Pancreas (tissue), 10 donors: ENCODE results near the gene LIMK2. TPM values are rescaled to one million over a fixed set of nuclear protein-coding genes. Genes with fewer than 3 reads are reported as not detected.

Experiments used
- ATAC-seq, 4 donors: fragments of 200-7000 bp; cut with Tn5 transposase; one replicate each; pipeline versions ENCODE4 v1.8.0 to v1.9.1; 2020; ENCODE audit warnings: mild to moderate bottlenecking in 4 of 4, moderate library complexity in 4 of 4
- DNase-seq, 6 donors: peaks; one replicate each; pipeline ENCODE4 v3.0.0-alpha.2; 2020
- FAIRE-seq: peaks from 2 replicates; lab custom pipeline; 2012; peaks lifted over from hg19 to GRCh38; lab: Jason Lieb, UNC
- H3K27ac ChIP-seq, 4 donors: fragments of 200-600 bp; sonication (generic); 1 replicate in 3 of 4; 2 replicates in 1 of 4; pipeline versions ENCODE4 v1.5.0 to v1.8.0; 2020
- H3K27me3 ChIP-seq, 4 donors: fragments of 200-600 bp; one replicate each; pipeline ENCODE4 v1.8.0; 2021
- H3K36me3 ChIP-seq, 3 donors: fragments of 200-600 bp; sonication (generic) in 1 of 3; one replicate each; pipeline versions ENCODE4 v1.5.0 to v1.8.0; 2020 to 2021
- H3K4me1 ChIP-seq, 3 donors: fragments of 200-600 bp; one replicate each; pipeline ENCODE4 v1.8.0; 2021
- H3K4me3 ChIP-seq, 4 donors: fragments of 200-600 bp; sonication (generic) in 2 of 4; one replicate each; pipeline versions ENCODE4 v1.5.0 to v1.8.0; 2020 to 2021
- H3K9me3 ChIP-seq, 4 donors: fragments of 200-600 bp; one replicate each; pipeline ENCODE4 v1.8.0; 2021
- CTCF ChIP-seq, 4 donors: fragments of 200-600 bp; sonication (generic) in 3 of 4; IDR thresholded peaks; one replicate each; pipeline versions ENCODE4 v1.5.0 to v1.8.0; 2021; ENCODE audit warnings: antibody characterized with exemption in 4 of 4
- WGBS, 2 donors: extraction: QIAGEN DNeasy Blood & Tissue Kit; methylation state at CpG; one replicate each; pipeline ENCODE4 v1.1.7; 2013; 5-methylcytosine and 5-hydroxymethylcytosine counted together
- intact Hi-C, 3 donors: fragments of 100-400 bp; cut with DNase I; formaldehyde crosslinking; loops; one replicate each; pipeline versions ENCODE4 v1.11.1 to v1.14.2; 2022
- polyA plus RNA-seq, 2 donors: library from polyadenylated mRNA; stranded (reverse); fragments of 200-250 nt; gene quantifications; one replicate each; pipeline ENCODE4 v1.2.3, GENCODE V29; 2013
- total RNA-seq, 6 donors: library from RNA; stranded (reverse); fragmentation: NEBNext Ultra II Directional in 4 of 6; extraction: Animal tissue kit (Norgen Biotek cat#: 25700) in 4 of 6; gene quantifications; one replicate each; pipeline versions ENCODE4 v1.2.1 to v1.2.4, GENCODE V29; 2021 to 2023
- donor health status: healthy with polysubstance abuse.
- donor health status: DM: no; HTN: no; CAD: no; lungs with moderate emphysema.
- donor health status: DM: no; HTN: no; CAD: no.
- donor health status: control.
- donor health status: control.
- donor health status: Bipolar disorder and iron deficiency.
- donor health status: DM: yes; HTN: yes; CAD: no.
- donor health status: DM: no; HTN: no; CAD: no.
- donor health status: DM: no; HTN: no; CAD: no.
- donor health status: DM: yes; HTN: yes; CAD: no.

LIMK2 gene
- total and polyA plus RNA-seq, 8 donors = 20.5 to 34.9 (median 25.1) TPM

GRCh38 chr22:31321421-31321820, 109.3 kb downstream of the LIMK2 start:
- FAIRE-seq (no peak), ATAC-seq (no peak), DNase-seq (no peak)
- Histone ChIP-seq H3K4me1 (no peaks in the 10 kb centered on the region), H3K27me3 (no peaks in the 10 kb centered on the region), H3K27ac (no peak overlapping the region), H3K9me3 (no peaks in the 10 kb centered on the region), H3K36me3 (peaks cover 0 to 3% (median 0%) of the 10 kb centered on the region in 3 donors), H3K4me3 (no peak overlapping the region)
- intact Hi-C loops = no loop called here
- 62 to 70% methylated on average over 4 of the region's 4 CpGs for WGBS, 2 donors
- TF ChIP-seq CTCF (IDR thresholded peaks at IDR 0.05) = no peak

GRCh38 chr22:31323578-31324550, 111.8 kb downstream of the LIMK2 start:
- H3K36me3 ChIP-seq = peaks cover 0 to 16% (median 2%) of the 10 kb centered on the region in 3 donors
- no peaks in the 10 kb centered on the region for H3K9me3 ChIP-seq
- H3K27ac ChIP-seq = no peak overlapping the region
- H3K4me3 ChIP-seq = no peak overlapping the region
- TF ChIP-seq CTCF (IDR thresholded peaks at IDR 0.05) = no peak
- H3K27me3 ChIP-seq = no peaks in the 10 kb centered on the region
- DNase-seq (no peak), ATAC-seq (no peak), FAIRE-seq (no peak)
- 86 to 91% methylated on average over 8 of the region's 8 CpGs for WGBS, 2 donors
- intact Hi-C loops = no loop called here
- no peaks in the 10 kb centered on the region for H3K4me1 ChIP-seq

- DNase-seq (no peak), ATAC-seq (no peak), FAIRE-seq (no peak)
- Histone ChIP-seq H3K4me3 (no peak overlapping the region), H3K27ac (no peak overlapping the region), H3K36me3 (peaks cover 0 to 16% (median 12%) of the 10 kb centered on the region in 3 donors), H3K4me1 (no peaks in the 10 kb centered on the region), H3K27me3 (no peaks in the 10 kb centered on the region), H3K9me3 (no peaks in the 10 kb centered on the region)
- no peak for TF ChIP-seq CTCF (IDR thresholded peaks at IDR 0.05)
- intact Hi-C loops = no loop called here
- WGBS, 2 donors = 91% methylated on average over 9 of the region's 9 CpGs
Measured at GRCh38 chr22:31326877-31327276, 114.8 kb downstream of the LIMK2 start.

GRCh38 chr22:31327806-31328543, 115.9 kb downstream of the LIMK2 start:
- Histone ChIP-seq H3K9me3 (no peaks in the 10 kb centered on the region), H3K27me3 (no peaks in the 10 kb centered on the region), H3K36me3 (peaks cover 0 to 23% (median 18%) of the 10 kb centered on the region in 3 donors), H3K4me3 (no peak overlapping the region), H3K4me1 (no peaks in the 10 kb centered on the region), H3K27ac (no peak overlapping the region)
- WGBS, 2 donors = 89 to 90% methylated on average over 9 of the region's 9 CpGs
- FAIRE-seq (no peak), ATAC-seq (no peak), DNase-seq (no peak)
- intact Hi-C loops = no loop called here
- no peak for TF ChIP-seq CTCF (IDR thresholded peaks at IDR 0.05)
